Loucy (cell line): Measurements from ENCODE around the gene POLR3B.

Experiments used
- CTCF ChIP-seq: fragments of 200-600 bp; sonication (generic); conservative IDR thresholded peaks from 2 replicates; pipeline ENCODE4 v1.5.1; 2014; ENCODE audit warnings: mild to moderate bottlenecking, antibody characterized with exemption, low read length
- EZH2phosphoT487 ChIP-seq: fragments of 200-600 bp; IDR thresholded peaks from 2 replicates; pipeline ENCODE4 v1.6.1; 2018; ENCODE audit warnings: antibody characterized with exemption, mild to moderate bottlenecking, moderate library complexity, borderline replicate concordance

- TF ChIP-seq CTCF (no peak), EZH2phosphoT487 (no peak)
Measured at GRCh38 chr12:106315523-106315922, 42.0 kb upstream of the POLR3B start.
